AG04450 (cell line): ENCODE measurements around the gene CLEC20A. TPM values are rescaled to one million over a fixed set of nuclear protein-coding genes. Genes with fewer than 3 reads are reported as not detected.

Experiments
- CTCF ChIA-PET: fragments of 300-600, 350-600 bp; formaldehyde crosslinking; extraction: SDS; loops from one replicate; lab custom pipeline; 2022; ENCODE audit warnings: antibody characterized with exemption, inconsistent platforms; lab: Charles Lee
- POLR2A ChIA-PET: fragments of 350-600 bp; formaldehyde crosslinking; extraction: SDS; loops from one replicate; lab custom pipeline; 2021; ENCODE audit warnings: antibody characterized with exemption, inconsistent platforms; lab: Yijun Ruan, JAX
- DNase-seq: peaks from one replicate; pipeline ENCODE4 v3.0.0-alpha.2; 2011; ENCODE audit warnings: low read depth, low spot score
- H3K27ac ChIP-seq: one replicate; pipeline ENCODE4 v1.5.1; 2012; ENCODE audit warnings: low read depth, low read length, control low read depth
- H3K27me3 ChIP-seq: one replicate; pipeline ENCODE4 v1.6.0; 2012; ENCODE audit warnings: low read length; ENCODE audit not compliant: control insufficient read depth, insufficient read depth
- H3K4me3 ChIP-seq: 2 replicates; pipeline ENCODE4 v1.5.1; 2011; ENCODE audit warnings: mild to moderate bottlenecking, low read depth, low read length, control low read depth
- H3K9me3 ChIP-seq: 2 replicates; pipeline ENCODE4 v1.5.1; 2012; ENCODE audit warnings: low read length; ENCODE audit not compliant: control insufficient read depth, insufficient read depth
- CTCF ChIP-seq: IDR thresholded peaks from 2 replicates; pipeline ENCODE4 v1.5.1; 2011; ENCODE audit warnings: low read depth, low read length, control low read depth, inconsistent platforms
- polyA plus RNA-seq: library from polyadenylated mRNA; depleted of rRNA; stranded (reverse); fragments of >200 nt; gene quantifications from 2 replicates; pipeline ENCODE4 v1.2.3, GENCODE V29; 2011

Gene CLEC20A
- polyA plus RNA-seq, 1 experiment: not detected

DNA sequence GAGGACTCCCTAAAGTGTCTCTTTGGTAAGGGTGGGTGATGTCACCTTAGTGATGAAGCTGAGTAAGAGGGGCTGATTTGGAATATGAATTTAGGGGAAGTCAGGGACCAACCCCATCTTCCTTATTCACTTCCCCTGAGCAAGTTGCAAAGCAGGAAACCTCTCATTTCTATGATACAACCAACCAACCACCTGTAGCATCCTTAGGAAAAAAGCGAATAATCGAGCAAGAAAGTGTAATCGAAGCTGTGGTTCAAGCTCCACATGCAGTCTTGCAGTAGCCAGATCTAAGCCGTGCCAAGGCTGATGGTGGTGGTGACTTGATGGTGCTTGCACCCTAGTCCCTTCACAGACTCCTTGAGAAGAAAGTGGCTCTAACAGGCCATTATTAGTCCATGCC, 19.3 kb upstream of the CLEC20A start:
- POLR2A ChIA-PET: no interaction called here
- no peak for DNase-seq
- Histone ChIP-seq H3K4me3 (no peak overlapping the region), H3K27me3 (no peaks in the 10 kb centered on the region), H3K9me3 (no peaks in the 10 kb centered on the region; the same call in 1 of the 2 replicates), H3K27ac (no peak overlapping the region)
- CTCF ChIA-PET: interaction anchor here (0.7 to 7.5 kb wide), 2 partner anchors 15 to 487 kb away, joined by 3 to 59 read pairs; no protein-coding TSS in a partner anchor
- no peak for TF ChIP-seq CTCF

GRCh38 chr1:178513278-178513983, 16.7 kb upstream of the CLEC20A start:
- H3K27ac ChIP-seq: peak overlapping the region; percentile 21
- CTCF ChIA-PET: interaction anchor here (0.6 to 7.5 kb wide), 4 partner anchors 12 to 214 kb away, joined by 3 to 59 read pairs (median 4); no protein-coding TSS in a partner anchor
- no peaks in the 10 kb centered on the region for H3K27me3 ChIP-seq
- H3K9me3 ChIP-seq: no peaks in the 10 kb centered on the region; the same call in 1 of the 2 replicates
- POLR2A ChIA-PET: no interaction called here
- DNase-seq: no peak
- peak; percentile 10; the same call in 1 of the 2 replicates for TF ChIP-seq CTCF
- H3K4me3 ChIP-seq: no peak overlapping the region

GRCh38 chr1:178512566-178513277, 16.0 kb upstream of the CLEC20A start, which contains the start of gene TEX35:
Gene TEX35 (plus strand): TSS chr1:178513109. CDS start chr1:178513189, 80 bp downstream.
- ChIA-PET CTCF (interaction anchor here (1.2 to 7.5 kb wide), 3 partner anchors 11 to 214 kb away, joined by 3 to 59 read pairs (median 5); no protein-coding TSS in a partner anchor), POLR2A (no interaction called here)

GRCh38 chr1:178510155-178510554, 13.4 kb upstream of the CLEC20A start:
- Histone ChIP-seq H3K27ac (no peak overlapping the region), H3K4me3 (no peak overlapping the region), H3K27me3 (no peaks in the 10 kb centered on the region), H3K9me3 (no peaks in the 10 kb centered on the region; the same call in 1 of the 2 replicates)
- CTCF ChIA-PET: interaction anchor here (1.5 to 7.5 kb wide), 2 partner anchors 9 to 211 kb away, joined by 5 to 59 read pairs; no protein-coding TSS in a partner anchor
- DNase-seq: peak; percentile 11
- POLR2A ChIA-PET: interaction anchor here (0.6 kb wide), 1 partner anchor 98 kb away, joined by 3 read pairs; no protein-coding TSS in a partner anchor
- no peak for TF ChIP-seq CTCF

More at GRCh38 chr1:178512566-178513277, 16.0 kb upstream of the CLEC20A start, which contains the start of gene TEX35:
- Histone ChIP-seq H3K4me3 (no peak within 1 kb of the TSS), H3K27ac (peak within 1 kb of the TSS; percentile 21), H3K9me3 (no peaks in the 10 kb centered on the region; the same call in 1 of the 2 replicates), H3K27me3 (no peaks in the 10 kb centered on the region)
- no peak for DNase-seq
- TF ChIP-seq CTCF: no peak
